Mesenchymal stem cell (in vitro differentiated cells and primary cell): ENCODE measurements around the gene OR9Q1.

Experiments
- DNase-seq: peaks from one replicate; pipeline ENCODE4 v3.0.0-alpha.2; 2013
- H2AFZ ChIP-seq: one replicate; pipeline ENCODE4 v1.6.1; 2013; ENCODE audit warnings: low read depth, mild to moderate bottlenecking, control low read depth, inconsistent platforms, low read length, moderate library complexity
- H2AK5ac ChIP-seq: 2 replicates; pipeline ENCODE4 v1.6.1; 2013; ENCODE audit warnings: low read length, moderate library complexity, mild to moderate bottlenecking, inconsistent platforms; ENCODE audit not compliant: severe bottlenecking
- H2BK120ac ChIP-seq: one replicate; pipeline ENCODE4 v1.6.1; 2013; ENCODE audit warnings: low read depth, mild to moderate bottlenecking, inconsistent platforms, low read length, moderate library complexity
- H2BK12ac ChIP-seq, 2 experiments: one replicate each; pipeline ENCODE4 v1.6.1; 2013; ENCODE audit warnings: inconsistent platforms in 2 of 2, low read length in 2 of 2, mild to moderate bottlenecking in 2 of 2, moderate library complexity in 2 of 2, control low read depth in 1 of 2
- H2BK15ac ChIP-seq: one replicate; pipeline ENCODE4 v1.6.1; 2013; ENCODE audit warnings: mild to moderate bottlenecking, low read depth, inconsistent platforms; ENCODE audit not compliant: poor library complexity, severe bottlenecking
- H2BK5ac ChIP-seq: 2 replicates; pipeline ENCODE4 v1.6.1; 2013; ENCODE audit warnings: low read depth, mild to moderate bottlenecking, low read length, control low read depth, inconsistent platforms; ENCODE audit not compliant: poor library complexity, severe bottlenecking
- H3K14ac ChIP-seq, 2 experiments: one replicate each; pipeline ENCODE4 v1.6.1; 2013; ENCODE audit warnings: inconsistent platforms in 2 of 2, low read length in 2 of 2, control low read depth in 1 of 2, mild to moderate bottlenecking in 1 of 2, moderate library complexity in 1 of 2
- H3K18ac ChIP-seq, 2 experiments: one replicate each; pipeline ENCODE4 v1.6.1; 2013; ENCODE audit warnings: inconsistent platforms in 2 of 2, low read length in 2 of 2, control low read depth in 1 of 2, low read depth in 1 of 2, mild to moderate bottlenecking in 1 of 2
- H3K23ac ChIP-seq, 2 experiments: one replicate each; pipeline ENCODE4 v1.6.1; 2013; ENCODE audit warnings: inconsistent platforms in 2 of 2, low read length in 2 of 2, mild to moderate bottlenecking in 2 of 2, moderate library complexity in 2 of 2, control low read depth in 1 of 2
- H3K27ac ChIP-seq: 2 replicates; pipeline ENCODE4 v1.5.1; 2013; ENCODE audit warnings: mild to moderate bottlenecking, moderate library complexity, low read length, control low read depth, inconsistent platforms; ENCODE audit not compliant: poor library complexity, severe bottlenecking
- H3K27me3 ChIP-seq, 2 experiments: 2 replicates each; pipeline versions ENCODE4 v1.6.1 to v1.7.0; 2013; ENCODE audit warnings: low read length in 2 of 2, mild to moderate bottlenecking in 2 of 2, moderate library complexity in 2 of 2, control low read depth in 1 of 2, inconsistent platforms in 1 of 2; ENCODE audit not compliant: control insufficient read depth in 1 of 2, insufficient read depth in 1 of 2
- H3K36me3 ChIP-seq, 2 experiments: 2 replicates each; pipeline versions ENCODE4 v1.6.1 to v1.7.0; 2013; ENCODE audit warnings: low read length in 2 of 2, control low read depth in 1 of 2, inconsistent platforms in 1 of 2, low read depth in 1 of 2, mild to moderate bottlenecking in 1 of 2; ENCODE audit not compliant: insufficient read depth in 2 of 2, control insufficient read depth in 1 of 2
- H3K4ac ChIP-seq, 2 experiments: one replicate each; pipeline ENCODE4 v1.6.1; 2013; ENCODE audit warnings: inconsistent platforms in 2 of 2, low read length in 2 of 2, mild to moderate bottlenecking in 2 of 2, moderate library complexity in 2 of 2, control low read depth in 1 of 2, low read depth in 1 of 2
- H3K4me1 ChIP-seq: 2 replicates; pipeline ENCODE4 v1.6.1; 2013; ENCODE audit warnings: low read depth, low read length, control low read depth; ENCODE audit not compliant: control insufficient read depth, insufficient read depth
- H3K4me2 ChIP-seq: 2 replicates; pipeline ENCODE4 v1.6.1; 2013; ENCODE audit warnings: low read length, mild to moderate bottlenecking, inconsistent platforms; ENCODE audit not compliant: poor library complexity, severe bottlenecking
- H3K4me3 ChIP-seq, 2 experiments: 2 replicates each; pipeline versions ENCODE4 v1.5.1 to v1.7.0; 2013; ENCODE audit warnings: low read length in 2 of 2, mild to moderate bottlenecking in 2 of 2, control low read depth in 1 of 2, low read depth in 1 of 2; ENCODE audit not compliant: insufficient read depth in 1 of 2
- H3K79me1 ChIP-seq: replicated peaks from 2 replicates; pipeline ENCODE4 v1.6.1; 2013; ENCODE audit warnings: mild to moderate bottlenecking, control low read depth, low read length, inconsistent platforms; ENCODE audit not compliant: poor library complexity, severe bottlenecking
- H3K9ac ChIP-seq: 2 replicates; pipeline ENCODE4 v1.7.0; 2013; ENCODE audit warnings: mild to moderate bottlenecking, low read length, moderate library complexity
- H3K9me3 ChIP-seq: 2 replicates; pipeline ENCODE4 v1.7.0; 2013; ENCODE audit warnings: mild to moderate bottlenecking, low read length; ENCODE audit not compliant: control insufficient read depth
- H4K8ac ChIP-seq: one replicate; pipeline ENCODE4 v1.6.1; 2013; ENCODE audit warnings: inconsistent platforms, mild to moderate bottlenecking, low read length, moderate library complexity
- H4K91ac ChIP-seq: one replicate; pipeline ENCODE4 v1.6.1; 2013; ENCODE audit warnings: mild to moderate bottlenecking, low read length, inconsistent platforms
- WGBS: methylation state at CpG from one replicate; pipeline ENCODE4 v1.1.7; 2013; ENCODE audit warnings: mixed read lengths; 5-methylcytosine and 5-hydroxymethylcytosine counted together

The OR9Q1 gene

DNA sequence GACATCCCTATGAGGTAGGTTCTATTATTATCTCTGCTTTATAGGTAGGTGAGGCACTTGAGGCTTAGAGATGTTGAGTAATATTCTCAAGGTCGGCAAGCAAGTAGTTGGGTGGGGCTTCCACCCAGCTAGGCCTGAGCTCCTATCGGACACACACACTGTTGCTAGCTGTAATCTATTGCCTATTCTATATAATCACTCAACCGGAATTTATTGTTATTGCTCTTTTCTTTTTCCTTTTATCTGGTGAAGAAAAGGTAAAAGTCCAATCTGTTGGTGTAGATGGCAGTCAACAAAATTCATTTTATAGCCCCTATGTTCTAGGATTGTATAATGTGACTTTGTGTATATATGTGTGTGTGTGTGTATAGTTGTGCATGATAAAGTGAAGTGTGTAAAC is 168.5 kb downstream of the OR9Q1 start:
- DNase-seq, result no peak
- Histone ChIP-seq H3K4ac (no peak overlapping the region), H3K9me3 (peaks cover 3% of the 10 kb centered on the region), H3K27ac (no peak overlapping the region), H2AFZ (no peak overlapping the region), H3K14ac (no peak overlapping the region), H3K27me3 (no peaks in the 10 kb centered on the region), H4K91ac (no peak overlapping the region), H2BK120ac (no peak overlapping the region), H3K23ac (no peak overlapping the region), H2AK5ac (no peak overlapping the region), H3K4me3 (no peak overlapping the region), H3K9ac (no peak overlapping the region), H3K36me3 (no peaks in the 10 kb centered on the region), H3K18ac (no peak overlapping the region), H2BK12ac (no peak overlapping the region), H3K4me2 (no peak overlapping the region), H2BK15ac (no peak overlapping the region), H4K8ac (no peak overlapping the region), H2BK5ac (no peak overlapping the region), H3K79me1 (no peaks in the 10 kb centered on the region), H3K4me1 (no peaks in the 10 kb centered on the region)
- 80% methylated on average over 1 of the region's 3 CpGs for WGBS

DNA sequence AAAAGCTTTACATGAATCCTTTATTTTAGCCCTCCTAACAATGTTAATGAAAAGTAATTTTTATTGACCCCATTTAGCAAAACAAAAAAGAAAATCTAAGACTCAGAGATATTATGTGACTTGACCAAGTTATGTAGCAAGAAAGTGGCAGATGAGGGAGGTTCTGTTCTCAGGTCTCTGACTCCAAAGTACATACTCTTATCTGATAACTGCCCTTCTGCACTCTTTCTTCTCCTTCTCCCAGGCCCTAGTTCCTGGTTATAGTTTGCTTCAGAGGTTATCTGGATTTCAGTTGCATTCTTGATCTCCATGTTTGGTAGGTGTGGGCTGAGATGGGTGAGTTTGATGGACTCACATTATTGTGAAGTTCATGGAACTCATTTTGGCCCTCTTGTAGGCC is 169.7 kb downstream of the OR9Q1 start:
- Histone ChIP-seq H3K36me3 (no peaks in the 10 kb centered on the region), H4K8ac (no peak overlapping the region), H3K27me3 (no peaks in the 10 kb centered on the region), H2AK5ac (no peak overlapping the region), H2BK5ac (peak overlapping the region; percentile 12), H3K4me1 (no peaks in the 10 kb centered on the region), H3K4ac (no peak overlapping the region), H2BK120ac (no peak overlapping the region), H2BK12ac (no peak overlapping the region), H4K91ac (no peak overlapping the region), H3K9ac (no peak overlapping the region), H3K14ac (no peak overlapping the region), H3K79me1 (no peaks in the 10 kb centered on the region), H3K27ac (no peak overlapping the region), H3K18ac (no peak overlapping the region), H2BK15ac (no peak overlapping the region), H2AFZ (no peak overlapping the region), H3K4me3 (no peak overlapping the region), H3K23ac (no peak overlapping the region), H3K9me3 (peaks cover 14% of the 10 kb centered on the region), H3K4me2 (no peak overlapping the region)
- no peak for DNase-seq

- no peak overlapping the region for H2AK5ac ChIP-seq
- H3K14ac ChIP-seq, result no peak overlapping the region
- H3K27ac ChIP-seq, result no peak overlapping the region
- H3K79me1 ChIP-seq, result no peaks in the 10 kb centered on the region
- H2BK120ac ChIP-seq, result no peak overlapping the region
- no peak for DNase-seq
- H3K27me3 ChIP-seq, result no peaks in the 10 kb centered on the region
- no peak overlapping the region for H4K91ac ChIP-seq
- H3K4me3 ChIP-seq, result no peak overlapping the region
- no peak overlapping the region for H3K9ac ChIP-seq
- H4K8ac ChIP-seq, result no peak overlapping the region
- H3K4me1 ChIP-seq, result no peaks in the 10 kb centered on the region
- no peak overlapping the region for H3K4me2 ChIP-seq
- H2BK12ac ChIP-seq, result no peak overlapping the region
- no peak overlapping the region for H2BK5ac ChIP-seq
- no peaks in the 10 kb centered on the region for H3K36me3 ChIP-seq
- H3K23ac ChIP-seq, result no peak overlapping the region
- H2BK15ac ChIP-seq, result no peak overlapping the region
- WGBS, result no CpG with 5 or more reads among the region's 2 CpGs
- H3K4ac ChIP-seq, result no peak overlapping the region
- H2AFZ ChIP-seq, result no peak overlapping the region
- H3K9me3 ChIP-seq, result peaks cover 31% of the 10 kb centered on the region
- H3K18ac ChIP-seq, result no peak overlapping the region
Observed at GRCh38 chr11:58195939-58196338, 172.3 kb downstream of the OR9Q1 start.

DNA sequence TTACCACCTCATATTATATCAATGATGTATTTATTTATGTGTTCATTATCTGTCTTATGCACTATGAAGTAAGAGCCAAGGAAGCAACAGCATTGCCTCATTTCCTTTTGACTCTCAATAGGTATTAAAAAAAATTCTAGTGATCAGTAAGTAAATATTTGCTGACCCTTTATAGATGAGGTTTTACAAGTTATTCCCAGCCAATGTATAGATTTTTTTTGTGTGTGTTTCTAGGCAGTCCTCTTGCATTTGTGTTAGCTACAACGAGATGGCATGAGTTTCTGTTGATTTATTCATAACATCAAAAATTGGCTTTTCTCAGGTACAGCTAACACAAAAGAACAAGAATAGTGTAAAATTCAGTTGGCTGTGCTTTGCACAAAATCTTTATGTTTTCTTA is 175.6 kb downstream of the OR9Q1 start:
- no peaks in the 10 kb centered on the region for H3K79me1 ChIP-seq
- H3K9ac ChIP-seq, result no peak overlapping the region
- no peak overlapping the region for H3K4me3 ChIP-seq
- no peak overlapping the region for H3K23ac ChIP-seq
- no peaks in the 10 kb centered on the region for H3K4me1 ChIP-seq
- no peak overlapping the region for H4K91ac ChIP-seq
- H2BK120ac ChIP-seq, result no peak overlapping the region
- no peak overlapping the region for H3K4ac ChIP-seq
- H3K18ac ChIP-seq, result no peak overlapping the region
- no peak overlapping the region for H3K27ac ChIP-seq
- H3K27me3 ChIP-seq, result no peaks in the 10 kb centered on the region
- no peak overlapping the region for H3K14ac ChIP-seq
- no peaks in the 10 kb centered on the region for H3K36me3 ChIP-seq
- no peak for DNase-seq
- no peak overlapping the region for H2BK15ac ChIP-seq
- no peak overlapping the region for H2BK12ac ChIP-seq
- no CpG with 5 or more reads among the region's 1 CpG for WGBS
- no peak overlapping the region for H4K8ac ChIP-seq
- peaks cover 31% of the 10 kb centered on the region for H3K9me3 ChIP-seq
- no peak overlapping the region for H2BK5ac ChIP-seq
- no peak overlapping the region for H2AFZ ChIP-seq
- no peak overlapping the region for H2AK5ac ChIP-seq
- H3K4me2 ChIP-seq, result no peak overlapping the region
